MM.1S (cell line): ENCODE measurements around the gene A2ML1.
"Not testable (repeated sequence)": the region's sequence is repeated elsewhere in the genome, so short reads cannot be mapped to it uniquely, and the experiment has no call there.

Experiments used
- CTCF ChIP-seq: fragments of 300-600 bp; sonication (generic); IDR thresholded peaks from 2 replicates; pipeline ENCODE4 v1.5.1; 2016; ENCODE audit warnings: antibody characterized with exemption, low read length, mixed read lengths
- EZH2 ChIP-seq: fragments of 300-600 bp; sonication (generic); optimal IDR thresholded peaks from 2 replicates; pipeline ENCODE3; 2017; ENCODE audit warnings: low read depth, mild to moderate bottlenecking, antibody characterized with exemption, low read length, mixed read lengths
- EZH2phosphoT487 ChIP-seq: fragments of 300-600 bp; sonication (generic); IDR thresholded peaks from 2 replicates; pipeline ENCODE4 v1.6.1; 2018; ENCODE audit warnings: antibody characterized with exemption, low read length

DNA sequence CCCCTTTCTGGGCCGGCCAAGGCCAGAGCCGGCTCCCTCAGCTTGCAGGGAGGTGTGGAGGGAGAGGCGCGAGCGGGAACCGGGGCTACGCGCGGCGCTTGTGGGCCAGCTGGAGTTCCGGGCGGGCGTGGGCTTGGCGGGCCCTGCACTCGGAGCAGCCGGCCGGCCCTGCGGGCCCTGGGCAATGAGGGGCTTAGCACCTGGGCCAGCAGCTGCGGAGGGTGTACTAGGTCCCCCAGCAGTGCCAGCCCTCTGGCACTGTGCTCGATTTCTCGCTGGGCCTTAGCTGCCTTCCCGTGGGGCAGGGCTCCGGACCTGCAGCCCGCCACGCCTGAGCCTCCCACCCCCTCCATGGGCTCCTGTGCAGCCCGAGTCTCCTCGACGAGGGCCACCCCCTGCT is 35.2 kb upstream of the A2ML1 start:
- TF ChIP-seq CTCF, EZH2, EZH2phosphoT487: not testable (repeated sequence)
